NCI-H1694 treated with DMSO at 0.1 percent for 48 hours (cell line): Measurements from ENCODE around the gene GNAI2.

Source experiments
- DNase-seq: peaks from one replicate; lab custom pipeline; 2025; lab: John Stamatoyannopoulos, UW

The GNAI2 gene

GRCh38 chr3:50297896-50298725, 62.1 kb downstream of the GNAI2 start:
- no peak for DNase-seq

- DNase-seq, result peak; percentile 78
Measured at GRCh38 chr3:50298836-50299637, 63.0 kb downstream of the GNAI2 start, which contains the start of the genes HYAL3 and NAA80. Gene HYAL3 (minus strand): TSS chr3:50299405. CDS start chr3:50295602, 3,803 bp downstream. Gene NAA80 (minus strand): TSS chr3:50299405. CDS start chr3:50297463, 1,942 bp downstream.

DNA sequence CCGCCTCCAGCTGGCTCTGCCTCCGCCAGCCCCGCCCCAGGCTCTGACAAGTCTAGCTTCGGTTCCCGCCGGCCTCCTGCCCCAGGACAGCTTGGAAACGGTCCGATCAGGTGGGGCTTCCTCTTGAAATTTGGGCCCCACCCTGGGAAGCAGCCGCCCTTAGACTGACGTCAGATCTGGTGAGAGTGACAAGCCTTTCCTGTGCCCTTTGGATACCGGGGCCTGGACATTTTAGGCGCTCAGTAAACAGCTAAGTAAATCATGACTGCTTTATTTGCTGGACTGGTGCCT, 63.6 kb downstream of the GNAI2 start:
- DNase-seq, result no peak

- DNase-seq, result no peak
Measured at GRCh38 chr3:50299929-50300680, 64.1 kb downstream of the GNAI2 start.

DNA sequence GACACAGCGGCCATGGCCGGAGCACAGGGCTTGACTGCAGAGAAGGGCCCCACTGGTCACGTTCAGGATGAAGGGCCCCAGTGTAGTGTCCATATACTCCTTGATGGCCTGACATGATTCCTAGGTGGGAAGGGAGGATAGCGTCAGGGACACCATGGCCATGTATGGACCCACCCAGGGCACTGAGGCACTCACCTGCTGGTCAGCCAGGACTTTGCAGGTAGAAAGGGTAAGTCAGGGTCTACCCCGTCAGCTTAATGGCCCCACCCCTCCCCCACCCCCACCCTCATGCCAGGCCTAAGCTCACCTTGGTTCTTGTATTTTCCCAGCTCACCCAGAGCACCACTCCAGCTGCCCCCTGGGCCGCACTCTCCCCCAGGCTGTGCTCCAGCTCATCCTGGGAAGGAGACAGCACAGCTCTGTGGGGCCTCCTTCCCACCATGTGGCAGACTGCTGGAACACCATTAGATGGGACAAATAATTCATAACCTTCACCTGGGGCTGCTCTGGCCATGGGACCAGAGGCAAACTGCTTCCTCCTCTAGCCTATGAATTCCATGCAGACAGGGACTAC, 64.8 kb downstream of the GNAI2 start:
- no peak for DNase-seq

DNA sequence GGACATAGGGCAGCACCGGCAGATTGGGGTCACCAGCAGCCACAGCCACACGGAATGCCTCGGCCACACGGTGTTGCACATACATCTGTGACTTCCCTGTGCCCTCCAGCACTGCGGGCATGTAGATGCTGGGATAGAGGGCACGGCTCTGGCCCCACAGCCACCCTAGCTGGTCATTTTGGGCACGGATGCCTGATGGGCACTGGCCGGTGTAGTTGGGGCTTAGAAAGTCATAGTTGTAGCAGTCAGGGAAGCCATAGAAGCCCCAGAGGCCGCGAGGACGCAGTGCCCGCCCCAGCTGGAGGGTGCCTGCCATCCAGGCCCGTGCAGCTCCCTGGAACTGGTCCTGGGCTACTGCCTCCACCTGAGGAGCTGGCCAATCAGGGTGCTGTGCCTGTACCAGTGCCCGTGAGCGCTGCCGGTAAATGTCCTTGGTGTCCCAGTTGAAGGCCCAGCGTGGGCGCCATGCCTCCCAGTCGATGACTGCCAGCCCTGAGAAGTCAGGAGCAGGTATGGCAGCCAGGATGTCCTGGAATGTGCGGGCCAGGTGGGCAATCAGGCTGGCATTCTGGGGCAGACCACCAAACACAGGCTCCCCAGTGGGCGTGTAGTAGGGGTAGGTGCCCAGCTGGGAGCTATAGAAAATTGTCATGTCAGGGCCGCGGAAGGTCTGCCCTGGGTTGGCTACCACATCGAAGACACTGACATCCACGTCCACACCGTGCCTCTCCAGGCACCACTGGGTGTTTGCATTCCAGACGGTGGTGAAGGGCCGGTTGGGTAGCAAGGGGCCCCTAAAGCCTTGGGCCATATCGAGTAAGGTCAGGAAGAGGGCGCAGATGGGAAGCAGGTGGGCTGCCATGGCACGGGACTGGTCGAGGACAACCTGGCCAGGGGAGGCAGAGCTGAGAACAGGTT, 66.3 kb downstream of the GNAI2 start:
- DNase-seq, result no peak

- no peak for DNase-seq
Measured at GRCh38 chr3:50303013-50303815, 67.2 kb downstream of the GNAI2 start, which contains the start of gene HYAL1. Gene HYAL1 (minus strand): TSS chr3:50303574. CDS start chr3:50302956, 618 bp downstream.

- DNase-seq, result no peak
Measured at GRCh38 chr3:50304601-50305000, 68.6 kb downstream of the GNAI2 start.
